MM.1S (cell line): ENCODE measurements around the gene PITPNM3.

ENCODE experiments used
- DNase-seq: peaks from one replicate; pipeline ENCODE4 v3.0.0-alpha.2; 2015
- H2AFZ ChIP-seq: fragments of 300-600 bp; sonication (generic); 2 replicates; pipeline ENCODE4 v1.6.0; 2016; ENCODE audit warnings: antibody characterized with exemption, low read length
- H3F3A ChIP-seq: fragments of 300-600 bp; sonication (generic); 2 replicates; pipeline ENCODE4 v1.6.1; 2016; ENCODE audit warnings: mild to moderate bottlenecking, antibody characterized with exemption, low read length, moderate library complexity, mixed read lengths; ENCODE audit not compliant: insufficient read depth
- H3K27ac ChIP-seq: fragments of 300-600 bp; sonication (generic); 2 replicates; pipeline ENCODE4 v1.5.1; 2016; ENCODE audit warnings: mild to moderate bottlenecking, low read length
- H3K27me3 ChIP-seq: fragments of 300-600 bp; sonication (generic); replicated peaks from 2 replicates; pipeline ENCODE4 v1.6.0; 2016; ENCODE audit warnings: low read length; ENCODE audit not compliant: insufficient read depth
- H3K36me3 ChIP-seq: fragments of 300-600 bp; sonication (generic); replicated peaks from 2 replicates; pipeline ENCODE4 v1.6.1; 2016; ENCODE audit warnings: mild to moderate bottlenecking, low read length, mixed read lengths; ENCODE audit not compliant: insufficient read depth
- H3K4me1 ChIP-seq: fragments of 300-600 bp; sonication (generic); 2 replicates; pipeline ENCODE4 v1.6.1; 2016; ENCODE audit warnings: low read length, mixed read lengths
- H3K4me2 ChIP-seq: fragments of 300-600 bp; sonication (generic); 2 replicates; pipeline ENCODE4 v1.6.0; 2016; ENCODE audit warnings: low read depth, low read length
- H3K4me3 ChIP-seq: fragments of 300-600 bp; sonication (generic); 2 replicates; pipeline ENCODE4 v1.5.1; 2016; ENCODE audit warnings: low read length, mixed read lengths
- H3K79me2 ChIP-seq: fragments of 300-600 bp; sonication (generic); 2 replicates; pipeline ENCODE4 v1.6.1; 2016; ENCODE audit warnings: mixed run types, low read length, mixed read lengths
- H3K9ac ChIP-seq: fragments of 300-600 bp; sonication (generic); 2 replicates; pipeline ENCODE4 v1.6.1; 2016; ENCODE audit warnings: low read length, mixed read lengths
- H3K9me2 ChIP-seq: fragments of 300-600 bp; sonication (generic); replicated peaks from 2 replicates; pipeline ENCODE4 v1.6.1; 2016; ENCODE audit warnings: mild to moderate bottlenecking, low read length, mixed read lengths; ENCODE audit not compliant: insufficient read depth
- H3K9me3 ChIP-seq: fragments of 300-600 bp; sonication (generic); replicated peaks from 2 replicates; pipeline ENCODE4 v1.6.1; 2016; ENCODE audit warnings: mild to moderate bottlenecking, low read length, mixed read lengths; ENCODE audit not compliant: insufficient read depth
- H4K20me1 ChIP-seq: fragments of 300-600 bp; sonication (generic); 2 replicates; pipeline ENCODE4 v1.6.1; 2016; ENCODE audit warnings: mild to moderate bottlenecking, low read length, moderate library complexity, mixed read lengths; ENCODE audit not compliant: insufficient read depth
- EZH2 ChIP-seq: fragments of 300-600 bp; sonication (generic); optimal IDR thresholded peaks from 2 replicates; pipeline ENCODE3; 2017; ENCODE audit warnings: low read depth, mild to moderate bottlenecking, antibody characterized with exemption, low read length, mixed read lengths
- EZH2phosphoT487 ChIP-seq: fragments of 300-600 bp; sonication (generic); IDR thresholded peaks from 2 replicates; pipeline ENCODE4 v1.6.1; 2018; ENCODE audit warnings: antibody characterized with exemption, low read length
- TF ChIP-seq, protein P1 (sequence below): fragments of 300-600 bp; sonication (generic); IDR thresholded peaks from 2 replicates; pipeline ENCODE4 v1.5.1; 2016; ENCODE audit warnings: antibody characterized with exemption, low read length, mixed read lengths

PITPNM3 gene

DNA sequence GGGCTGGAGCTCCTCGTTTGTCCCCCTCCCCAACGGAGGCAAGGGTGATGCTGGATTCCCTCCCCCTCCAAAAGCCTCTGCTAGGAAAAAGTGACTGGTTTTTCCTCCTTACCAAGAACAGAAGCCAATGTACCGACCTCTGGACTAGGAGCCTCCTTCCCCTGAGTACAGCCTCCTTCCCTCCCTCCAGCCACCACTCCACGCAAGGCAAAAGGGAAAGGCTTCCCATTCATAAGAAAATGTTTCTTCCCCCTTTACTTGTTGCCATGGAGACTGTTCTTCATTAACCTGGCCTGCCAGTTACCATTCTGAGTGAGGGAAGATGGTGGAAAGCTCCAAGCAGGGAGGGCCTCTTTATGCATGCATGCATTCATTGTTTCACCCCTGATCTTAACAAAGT is 116.4 kb downstream of the PITPNM3 start:
- H2AFZ ChIP-seq: no peak overlapping the region
- H3F3A ChIP-seq: no peaks in the 10 kb centered on the region
- no peaks in the 10 kb centered on the region for H3K79me2 ChIP-seq
- no peak for TF ChIP-seq EZH2
- TF ChIP-seq EZH2phosphoT487: no peak
- TF ChIP-seq, protein P1, sequence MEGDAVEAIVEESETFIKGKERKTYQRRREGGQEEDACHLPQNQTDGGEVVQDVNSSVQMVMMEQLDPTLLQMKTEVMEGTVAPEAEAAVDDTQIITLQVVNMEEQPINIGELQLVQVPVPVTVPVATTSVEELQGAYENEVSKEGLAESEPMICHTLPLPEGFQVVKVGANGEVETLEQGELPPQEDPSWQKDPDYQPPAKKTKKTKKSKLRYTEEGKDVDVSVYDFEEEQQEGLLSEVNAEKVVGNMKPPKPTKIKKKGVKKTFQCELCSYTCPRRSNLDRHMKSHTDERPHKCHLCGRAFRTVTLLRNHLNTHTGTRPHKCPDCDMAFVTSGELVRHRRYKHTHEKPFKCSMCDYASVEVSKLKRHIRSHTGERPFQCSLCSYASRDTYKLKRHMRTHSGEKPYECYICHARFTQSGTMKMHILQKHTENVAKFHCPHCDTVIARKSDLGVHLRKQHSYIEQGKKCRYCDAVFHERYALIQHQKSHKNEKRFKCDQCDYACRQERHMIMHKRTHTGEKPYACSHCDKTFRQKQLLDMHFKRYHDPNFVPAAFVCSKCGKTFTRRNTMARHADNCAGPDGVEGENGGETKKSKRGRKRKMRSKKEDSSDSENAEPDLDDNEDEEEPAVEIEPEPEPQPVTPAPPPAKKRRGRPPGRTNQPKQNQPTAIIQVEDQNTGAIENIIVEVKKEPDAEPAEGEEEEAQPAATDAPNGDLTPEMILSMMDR: no peak
- H3K4me1 ChIP-seq: no peaks in the 10 kb centered on the region
- no peaks in the 10 kb centered on the region for H3K36me3 ChIP-seq
- H3K9me2 ChIP-seq: no peaks in the 10 kb centered on the region
- no peak overlapping the region for H3K9ac ChIP-seq
- H3K27me3 ChIP-seq: peaks cover 22% of the 10 kb centered on the region
- H3K27ac ChIP-seq: no peak overlapping the region
- no peak overlapping the region for H3K4me3 ChIP-seq
- H4K20me1 ChIP-seq: no peaks in the 10 kb centered on the region
- no peak for DNase-seq
- H3K4me2 ChIP-seq: no peak overlapping the region
- no peaks in the 10 kb centered on the region for H3K9me3 ChIP-seq

DNA sequence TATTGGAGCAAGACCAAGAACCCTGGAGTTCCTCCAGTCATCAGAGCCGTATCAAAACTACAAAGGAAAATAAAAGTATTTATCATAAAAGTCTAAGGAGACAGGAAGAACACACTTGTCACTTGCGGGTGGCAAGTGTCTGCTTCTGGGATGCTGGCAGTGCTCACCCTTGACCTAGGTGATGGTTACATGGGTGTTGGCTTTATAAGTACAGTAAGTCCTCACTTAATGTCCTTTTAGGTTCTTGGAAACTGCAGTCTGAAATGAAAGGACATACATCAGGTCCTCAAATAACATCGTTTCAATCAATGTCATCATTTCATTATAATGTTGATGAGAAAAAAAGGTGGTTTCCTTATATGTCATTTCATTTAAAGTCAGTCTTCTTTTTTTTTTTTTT is 118.4 kb downstream of the PITPNM3 start:
- TF ChIP-seq EZH2 (no peak), EZH2phosphoT487 (no peak)
- TF ChIP-seq, protein P1: no peak
- no peak overlapping the region for H2AFZ ChIP-seq
- no peak for DNase-seq
- H3K9me2 ChIP-seq: no peaks in the 10 kb centered on the region
- no peak overlapping the region for H3K4me3 ChIP-seq
- no peaks in the 10 kb centered on the region for H4K20me1 ChIP-seq
- H3K79me2 ChIP-seq: no peaks in the 10 kb centered on the region
- H3K9ac ChIP-seq: no peak overlapping the region
- H3K4me1 ChIP-seq: no peaks in the 10 kb centered on the region
- no peak overlapping the region for H3K27ac ChIP-seq
- H3K4me2 ChIP-seq: no peak overlapping the region
- H3K27me3 ChIP-seq: peaks cover 30% of the 10 kb centered on the region
- H3K9me3 ChIP-seq: no peaks in the 10 kb centered on the region
- no peaks in the 10 kb centered on the region for H3F3A ChIP-seq
- H3K36me3 ChIP-seq: no peaks in the 10 kb centered on the region

DNA sequence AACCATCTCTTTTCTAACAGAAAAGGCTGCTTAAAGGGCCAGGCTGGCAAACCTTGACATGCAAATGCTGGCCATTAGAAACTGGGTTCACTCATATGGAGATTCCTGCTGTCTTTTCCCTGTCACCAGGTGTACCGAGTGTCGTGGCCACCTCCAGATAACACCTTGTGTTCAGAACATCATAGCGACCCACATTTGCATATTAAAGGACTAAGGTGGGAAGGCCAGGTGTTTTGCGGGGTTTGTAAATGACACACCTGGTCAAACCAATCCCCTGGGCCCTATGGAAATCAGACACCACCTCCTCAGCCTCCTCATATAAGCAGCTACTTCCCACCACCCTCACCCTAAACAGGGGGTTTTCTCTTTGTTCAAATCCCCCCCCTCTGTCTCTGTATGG is 118.9 kb downstream of the PITPNM3 start:
- no peak for DNase-seq
- Histone ChIP-seq H3K9me2 (no peaks in the 10 kb centered on the region), H3K27ac (no peak overlapping the region), H4K20me1 (no peaks in the 10 kb centered on the region), H3K79me2 (no peaks in the 10 kb centered on the region), H3F3A (no peaks in the 10 kb centered on the region), H3K27me3 (peaks cover 34% of the 10 kb centered on the region), H3K9me3 (no peaks in the 10 kb centered on the region), H3K4me2 (no peak overlapping the region), H2AFZ (no peak overlapping the region), H3K4me3 (no peak overlapping the region), H3K9ac (no peak overlapping the region), H3K4me1 (no peaks in the 10 kb centered on the region), H3K36me3 (no peaks in the 10 kb centered on the region)
- TF ChIP-seq, protein P1: no peak
- no peak for TF ChIP-seq EZH2phosphoT487
- TF ChIP-seq EZH2: no peak
